ENCODE measurements around the gene PDGFC.

PDGFC gene

GRCh38 chr4:156969911-156970310 is 1.7 kb downstream of the PDGFC start:
- TF ChIP-seq, protein P1, sequence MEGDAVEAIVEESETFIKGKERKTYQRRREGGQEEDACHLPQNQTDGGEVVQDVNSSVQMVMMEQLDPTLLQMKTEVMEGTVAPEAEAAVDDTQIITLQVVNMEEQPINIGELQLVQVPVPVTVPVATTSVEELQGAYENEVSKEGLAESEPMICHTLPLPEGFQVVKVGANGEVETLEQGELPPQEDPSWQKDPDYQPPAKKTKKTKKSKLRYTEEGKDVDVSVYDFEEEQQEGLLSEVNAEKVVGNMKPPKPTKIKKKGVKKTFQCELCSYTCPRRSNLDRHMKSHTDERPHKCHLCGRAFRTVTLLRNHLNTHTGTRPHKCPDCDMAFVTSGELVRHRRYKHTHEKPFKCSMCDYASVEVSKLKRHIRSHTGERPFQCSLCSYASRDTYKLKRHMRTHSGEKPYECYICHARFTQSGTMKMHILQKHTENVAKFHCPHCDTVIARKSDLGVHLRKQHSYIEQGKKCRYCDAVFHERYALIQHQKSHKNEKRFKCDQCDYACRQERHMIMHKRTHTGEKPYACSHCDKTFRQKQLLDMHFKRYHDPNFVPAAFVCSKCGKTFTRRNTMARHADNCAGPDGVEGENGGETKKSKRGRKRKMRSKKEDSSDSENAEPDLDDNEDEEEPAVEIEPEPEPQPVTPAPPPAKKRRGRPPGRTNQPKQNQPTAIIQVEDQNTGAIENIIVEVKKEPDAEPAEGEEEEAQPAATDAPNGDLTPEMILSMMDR (conservative IDR thresholded peaks at IDR 0.05; ENCODE audit: low read depth, low read length) = no peak
- peak overlapping the region; percentile 85 for H3K9ac ChIP-seq
- peak overlapping the region; percentile 83 for H3K27ac ChIP-seq
- H3K27me3 ChIP-seq (ENCODE audit: insufficient read depth, low read depth) = no peaks in the 10 kb centered on the region
- H3K4me3 ChIP-seq (IDR thresholded peaks at IDR 0.05; ENCODE audit: insufficient read depth, low read depth, low read length) = no peak overlapping the region
- H2AFZ ChIP-seq (ENCODE audit: low read depth) = peak overlapping the region; percentile 77; the same call in 1 of the 2 replicates
- H3K36me3 ChIP-seq (ENCODE audit: insufficient read depth) = no peaks in the 10 kb centered on the region
- peaks cover 44% of the 10 kb centered on the region for H3K79me2 ChIP-seq (ENCODE audit: insufficient read depth, low read depth)
- H3K4me2 ChIP-seq = peak overlapping the region; percentile 85
- H3K4me1 ChIP-seq (ENCODE audit: low read depth, poor library complexity, severe bottlenecking) = peaks cover 48% of the 10 kb centered on the region
- no peaks in the 10 kb centered on the region for H4K20me1 ChIP-seq (ENCODE audit: insufficient read depth)

DNA sequence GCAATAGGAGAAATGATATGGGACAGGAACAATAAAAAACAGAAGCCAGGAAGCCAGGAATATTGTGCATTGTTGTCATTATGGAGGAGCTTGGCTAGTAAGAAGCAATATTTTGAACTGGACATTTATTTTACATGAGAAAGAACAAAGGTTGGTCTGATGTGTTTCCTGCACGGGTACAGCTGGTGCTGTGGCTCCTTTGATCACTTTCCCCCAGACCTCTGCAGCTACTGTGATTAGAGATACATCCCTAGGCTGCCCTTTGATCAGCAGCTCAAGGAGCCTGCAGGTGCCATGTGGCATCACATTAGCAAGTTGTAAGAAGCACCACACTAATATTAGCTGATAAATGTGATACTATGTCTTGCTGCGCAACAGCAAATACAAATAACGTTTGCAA is 2.5 kb downstream of the PDGFC start:
- Histone ChIP-seq H3K79me2 (ENCODE audit: insufficient read depth, low read depth) (peaks cover 45% of the 10 kb centered on the region), H3K36me3 (ENCODE audit: insufficient read depth) (no peaks in the 10 kb centered on the region), H3K4me3 (IDR thresholded peaks at IDR 0.05; ENCODE audit: insufficient read depth, low read depth, low read length) (no peak overlapping the region), H3K9ac (no peak overlapping the region), H3K27me3 (ENCODE audit: insufficient read depth, low read depth) (no peaks in the 10 kb centered on the region), H3K4me2 (peak overlapping the region; percentile 85), H4K20me1 (ENCODE audit: insufficient read depth) (no peaks in the 10 kb centered on the region), H3K27ac (peak overlapping the region; percentile 4; the same call in 1 of the 2 replicates), H2AFZ (ENCODE audit: low read depth) (no peak overlapping the region), H3K4me1 (ENCODE audit: low read depth, poor library complexity, severe bottlenecking) (peaks cover 41% of the 10 kb centered on the region)
- TF ChIP-seq, protein P1 (conservative IDR thresholded peaks at IDR 0.05; ENCODE audit: low read depth, low read length) = no peak

GRCh38 chr4:156968479-156968984 is 3.1 kb downstream of the PDGFC start:
- Histone ChIP-seq H3K4me1 (ENCODE audit: low read depth, poor library complexity, severe bottlenecking) (peaks cover 37% of the 10 kb centered on the region), H3K27ac (0 out of 2 replicates have a peak overlapping the region, but pooled peaks have one; percentile 4), H3K4me3 (IDR thresholded peaks at IDR 0.05; ENCODE audit: insufficient read depth, low read depth, low read length) (no peak overlapping the region), H3K4me2 (peak overlapping the region; percentile 85), H3K36me3 (ENCODE audit: insufficient read depth) (no peaks in the 10 kb centered on the region), H4K20me1 (ENCODE audit: insufficient read depth) (no peaks in the 10 kb centered on the region), H3K79me2 (ENCODE audit: insufficient read depth, low read depth) (peaks cover 50% of the 10 kb centered on the region), H3K9ac (no peak overlapping the region), H2AFZ (ENCODE audit: low read depth) (no peak overlapping the region), H3K27me3 (ENCODE audit: insufficient read depth, low read depth) (no peaks in the 10 kb centered on the region)
- TF ChIP-seq, protein P1 (conservative IDR thresholded peaks at IDR 0.05; ENCODE audit: low read depth, low read length) = peak; percentile 88

DNA sequence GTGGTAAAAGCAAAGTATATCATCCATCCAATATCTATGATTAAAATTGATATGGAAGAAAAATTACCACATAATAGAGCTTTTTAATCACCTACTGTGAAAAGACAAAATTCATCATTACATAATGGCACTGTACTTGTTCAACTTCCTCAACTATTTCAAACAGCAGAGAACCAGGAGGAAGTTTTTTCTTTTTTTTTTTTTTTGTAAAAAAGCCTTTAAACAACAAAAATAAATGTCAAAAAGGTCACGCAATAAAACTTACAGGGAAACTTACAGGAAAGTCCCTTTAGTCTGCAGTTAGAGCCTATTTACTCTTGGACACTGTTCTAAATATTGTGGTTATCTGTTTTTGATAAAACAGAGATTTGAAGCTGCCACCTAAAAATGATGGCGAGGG is 4.8 kb downstream of the PDGFC start:
- Histone ChIP-seq H3K36me3 (ENCODE audit: insufficient read depth) (no peaks in the 10 kb centered on the region), H3K27ac (no peak overlapping the region), H3K4me2 (no peak overlapping the region), H3K9ac (no peak overlapping the region), H3K79me2 (ENCODE audit: insufficient read depth, low read depth) (peaks cover 53% of the 10 kb centered on the region), H4K20me1 (ENCODE audit: insufficient read depth) (no peaks in the 10 kb centered on the region), H3K4me1 (ENCODE audit: low read depth, poor library complexity, severe bottlenecking) (peaks cover 25% of the 10 kb centered on the region), H2AFZ (ENCODE audit: low read depth) (no peak overlapping the region), H3K27me3 (ENCODE audit: insufficient read depth, low read depth) (no peaks in the 10 kb centered on the region), H3K4me3 (IDR thresholded peaks at IDR 0.05; ENCODE audit: insufficient read depth, low read depth, low read length) (no peak overlapping the region)
- TF ChIP-seq, protein P1 (conservative IDR thresholded peaks at IDR 0.05; ENCODE audit: low read depth, low read length) = no peak
